CD4-positive, alpha-beta T cell treated with Interferon alpha-2 for 1 hour (primary cell): Measurements from ENCODE around the gene NAPB.
A peak's percentile ranks its signal among the peaks of the same experiment; 100 is the strongest.

Source experiments
- DNase-seq, 2 donors: peaks; one replicate each; pipeline ENCODE4 v3.0.0-alpha.2; 2020 to 2022

The NAPB gene

DNA sequence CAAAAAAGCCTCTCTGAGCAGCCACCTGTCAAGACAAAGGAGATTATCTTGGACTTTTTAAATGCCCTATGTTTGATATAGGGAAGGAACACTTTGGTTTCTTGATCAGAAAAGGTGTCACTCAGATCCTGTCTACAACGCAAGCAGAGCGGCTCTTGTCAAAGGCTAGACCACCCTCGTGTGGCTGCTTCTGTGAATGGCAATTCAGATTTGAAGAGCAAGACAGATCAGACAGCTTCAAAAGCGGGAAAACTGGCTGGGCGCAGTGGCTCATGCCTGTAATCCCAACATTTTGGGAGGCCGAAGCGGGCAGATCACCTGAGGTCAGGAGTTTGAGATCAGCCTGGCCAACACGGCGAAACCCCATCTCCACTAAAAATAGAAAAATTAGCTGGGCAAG is 80.8 kb downstream of the NAPB start:
- peak; percentile 15 to 34 for DNase-seq

DNA sequence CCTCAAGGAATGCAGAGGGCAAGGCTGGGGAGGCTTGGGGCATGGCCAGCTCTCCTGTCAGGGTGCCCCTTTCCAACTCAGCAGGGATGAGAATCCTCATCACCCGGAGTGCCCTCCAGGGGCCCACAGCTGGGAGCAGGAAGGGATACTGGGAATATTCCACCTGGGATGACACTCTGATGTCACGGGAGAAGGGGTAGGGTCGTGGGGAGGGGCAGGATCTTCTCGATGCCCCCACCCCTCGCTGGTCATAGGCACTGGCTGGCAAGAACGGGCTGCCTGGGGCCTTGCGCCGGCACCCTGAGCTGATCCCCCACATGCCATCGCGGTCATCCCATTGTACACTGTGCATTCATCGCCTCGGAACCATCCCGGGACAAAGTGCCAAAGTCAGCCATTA is 81.3 kb downstream of the NAPB start:
- DNase-seq, result no peak

DNA sequence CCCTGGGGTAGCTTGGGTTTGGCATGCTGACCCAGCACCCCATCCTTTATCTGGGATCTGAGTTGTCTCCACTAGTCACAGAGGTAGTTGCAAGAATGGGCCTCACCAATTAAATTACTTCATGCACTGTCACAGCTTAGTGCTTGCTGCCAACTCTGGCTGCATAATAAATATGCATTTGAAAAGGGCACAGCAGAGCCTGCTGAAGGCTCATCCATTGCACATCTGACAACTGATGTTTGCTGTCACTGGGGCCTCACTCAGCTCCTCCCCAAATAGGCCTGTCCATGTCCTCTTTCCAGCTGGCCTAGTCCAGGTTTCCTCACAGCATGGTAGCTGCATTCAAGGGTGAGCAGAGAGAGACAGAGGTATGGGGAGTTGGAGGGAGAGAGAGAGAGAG is 84.0 kb downstream of the NAPB start:
- DNase-seq, result no peak

DNA sequence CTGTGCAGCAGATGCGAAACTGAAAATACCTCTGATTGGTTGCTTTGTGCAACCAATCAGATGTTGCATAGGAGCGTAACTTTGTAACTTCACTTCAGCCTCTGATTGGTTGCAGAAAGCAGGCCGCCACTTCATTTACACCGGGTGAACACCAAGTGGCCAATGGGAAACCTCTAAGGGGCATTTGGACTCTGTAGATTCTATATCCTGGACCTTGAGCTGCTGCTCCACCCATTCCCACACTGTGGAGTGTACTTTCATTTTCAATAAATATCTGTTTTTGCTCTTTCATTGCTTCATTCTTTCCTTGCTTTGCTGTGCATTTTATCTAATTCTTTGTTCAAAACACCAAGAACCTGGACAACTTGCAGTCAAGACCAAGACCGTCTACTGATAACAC is 84.8 kb downstream of the NAPB start:
- DNase-seq, result no peak

DNA sequence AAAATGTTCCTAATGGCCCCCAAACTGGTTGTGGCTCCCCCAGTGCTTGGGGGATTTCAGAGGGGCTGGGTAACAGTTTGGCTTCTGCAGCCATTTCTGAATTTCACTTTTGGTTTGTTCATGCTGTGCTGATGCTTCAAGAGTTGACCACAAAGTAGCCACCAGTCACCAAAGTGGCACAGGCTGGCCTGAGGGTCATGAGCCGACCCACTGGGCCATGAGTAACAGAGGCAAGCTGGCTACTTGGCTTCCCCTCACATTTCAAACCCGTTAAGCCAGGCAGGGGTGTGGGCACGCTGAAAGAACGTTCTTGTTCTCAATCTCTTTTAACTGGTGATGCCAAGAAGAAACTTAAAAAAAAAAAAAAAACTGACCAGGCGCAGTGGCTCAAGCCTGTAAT is 85.8 kb downstream of the NAPB start:
- no peak for DNase-seq

DNA sequence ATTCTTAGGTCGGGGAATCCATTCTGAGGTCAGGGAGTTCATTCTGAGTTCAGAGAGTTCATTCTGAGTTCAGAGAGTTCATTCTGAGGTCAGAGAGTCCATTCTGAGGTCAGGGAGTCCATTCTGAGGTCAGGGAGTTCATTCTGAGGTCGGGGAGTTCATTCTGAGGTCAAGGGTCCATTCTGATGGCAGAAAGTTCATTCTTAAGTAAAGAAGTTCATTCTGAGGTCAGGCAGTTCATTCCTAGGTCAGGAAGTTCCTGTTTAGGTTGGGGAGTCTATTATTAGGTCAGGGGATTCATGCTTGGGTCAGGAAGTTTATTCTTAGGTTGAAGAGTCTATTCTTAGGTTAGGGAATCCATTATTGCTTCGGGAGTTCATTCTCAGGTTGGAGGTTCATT is 87.2 kb downstream of the NAPB start:
- DNase-seq, result no peak

DNA sequence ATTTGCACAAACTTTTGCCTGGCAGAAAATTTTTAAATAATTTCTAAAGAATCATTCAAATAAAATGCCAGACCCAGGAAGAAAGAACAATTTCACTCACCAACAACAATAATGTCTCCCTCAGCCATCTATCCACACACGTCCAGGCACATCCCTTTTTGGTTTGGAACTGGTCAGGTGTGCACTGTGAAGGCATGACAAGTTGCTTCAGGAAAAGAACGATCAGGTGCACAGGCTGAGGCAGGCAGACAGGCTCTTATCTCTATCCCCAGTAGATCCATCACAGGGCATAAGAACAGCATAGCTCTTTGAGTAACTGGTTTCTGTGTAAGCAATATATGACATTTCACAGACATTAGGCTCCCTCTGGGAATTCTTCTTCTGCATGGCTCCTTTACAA is 88.8 kb downstream of the NAPB start:
- DNase-seq, result no peak

DNA sequence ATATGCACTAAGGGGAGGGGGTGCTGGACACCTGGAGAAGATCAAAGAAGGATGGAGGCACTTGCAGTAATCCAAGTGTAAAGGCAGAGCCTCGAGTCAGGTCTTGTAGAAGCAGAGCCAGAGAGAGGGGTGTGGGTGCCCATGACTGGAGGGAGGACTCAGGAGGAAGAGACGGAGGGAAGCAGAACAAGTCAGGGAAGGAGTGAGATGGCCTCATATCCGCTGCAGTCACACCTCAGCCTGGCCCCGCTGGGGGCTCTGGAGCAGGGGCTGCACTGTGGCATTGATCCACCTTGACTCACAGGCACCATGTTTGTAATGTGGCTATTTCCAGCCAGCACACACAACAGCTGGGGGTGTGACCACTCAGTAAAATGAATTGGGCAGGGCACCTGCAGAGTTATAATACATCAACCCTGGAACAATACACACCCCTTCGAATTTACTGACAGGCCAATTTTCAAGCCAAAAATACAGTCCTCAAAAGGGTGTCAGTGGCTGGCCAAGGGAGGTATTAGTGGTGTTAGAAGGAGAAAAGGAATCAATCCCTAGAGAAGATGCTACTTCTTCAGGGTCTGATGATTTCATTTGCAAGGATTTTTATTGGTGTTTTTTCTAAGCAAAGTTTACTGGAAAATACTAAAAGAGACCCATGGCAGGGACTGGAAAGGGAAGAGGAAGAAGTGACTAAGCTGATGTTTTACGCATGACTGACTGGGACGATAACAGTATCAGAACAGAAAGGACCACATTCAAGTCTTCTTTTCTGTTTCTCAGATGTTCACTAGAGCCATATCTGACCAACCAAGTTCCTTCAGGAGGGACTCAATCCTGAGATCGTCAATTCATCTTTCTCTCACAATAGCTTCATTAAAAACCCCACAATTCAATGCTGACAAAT is 89.6 kb downstream of the NAPB start:
- no peak for DNase-seq

DNA sequence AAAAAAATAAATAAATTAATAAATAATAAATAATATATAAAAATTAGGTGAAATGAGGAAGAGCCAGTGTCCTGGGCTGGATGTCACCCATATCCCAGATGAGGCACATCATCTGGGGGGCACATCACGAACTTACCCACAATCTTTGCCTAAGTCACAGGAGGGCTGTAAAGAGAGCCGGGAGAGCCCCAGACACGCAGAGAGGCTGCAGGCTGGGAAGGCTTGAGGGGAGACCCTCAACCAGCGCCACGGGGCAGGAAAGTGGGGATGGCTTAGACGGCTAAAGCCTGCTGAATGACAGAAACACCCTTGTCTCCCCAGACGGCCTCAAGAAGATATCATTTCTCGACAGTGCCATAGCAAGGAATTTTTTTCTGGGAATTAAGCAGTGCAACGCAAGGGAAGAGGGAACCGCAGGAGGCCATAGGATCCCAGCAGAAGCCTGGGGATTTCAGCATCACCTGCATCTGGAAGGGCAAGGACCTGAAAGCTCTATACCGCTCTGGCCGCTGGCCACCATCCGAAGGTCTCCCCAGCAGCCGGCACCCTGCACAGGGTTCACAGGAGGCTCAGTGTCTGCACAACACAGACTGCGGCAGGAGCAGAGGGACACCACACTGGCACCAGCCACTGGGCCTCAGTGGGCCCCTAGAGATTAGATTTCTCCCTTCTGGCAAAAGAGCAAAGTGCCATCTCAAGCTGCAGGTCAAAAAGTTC is 93.5 kb downstream of the NAPB start:
- DNase-seq, result no peak

DNA sequence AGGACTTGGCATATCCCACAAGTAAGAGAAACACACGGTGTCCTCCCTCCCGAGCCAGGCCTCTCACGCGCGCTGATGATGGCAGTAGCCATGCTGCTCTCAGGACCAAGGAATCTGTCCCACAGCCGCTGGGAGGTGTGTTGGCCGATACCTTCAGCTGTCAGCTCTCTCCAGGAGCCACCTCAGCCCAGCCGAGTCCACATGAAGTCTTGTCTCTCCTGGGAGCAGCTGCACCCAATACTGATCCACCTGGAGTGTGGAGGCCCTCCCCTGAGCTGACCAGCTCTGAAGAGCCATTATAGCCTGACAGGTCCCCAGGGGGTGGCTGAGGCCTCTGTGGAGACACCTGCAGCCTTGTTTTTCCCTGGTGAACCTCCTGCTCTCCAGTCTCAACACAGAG is 94.5 kb downstream of the NAPB start:
- DNase-seq, result no peak

DNA sequence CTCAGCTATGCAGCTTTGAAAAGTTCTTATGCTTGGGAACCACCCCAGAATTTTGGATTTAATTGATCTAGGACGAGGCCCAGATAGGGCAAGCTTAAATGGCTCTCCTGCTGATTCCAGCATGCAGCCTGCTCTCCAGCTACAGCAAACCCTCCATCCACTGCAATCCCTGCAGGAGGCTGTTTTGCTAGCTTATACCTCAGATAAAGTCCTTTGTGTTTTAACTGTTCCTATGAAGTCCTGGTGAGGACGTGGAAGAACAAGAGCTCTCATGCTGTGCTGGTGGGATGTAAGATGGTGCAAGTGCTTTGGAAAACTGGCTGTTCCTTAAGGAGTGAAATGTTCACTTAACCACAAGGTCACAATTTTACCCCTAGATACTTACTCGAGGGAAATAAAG is 96.2 kb downstream of the NAPB start:
- DNase-seq, result no peak
